Left forelimb (tissue), 1 donor: ENCODE data around the gene CAMK2D.
A peak's percentile ranks its signal among the peaks of the same experiment; 100 is the strongest.
"Not testable (repeated sequence)": the region's sequence is repeated elsewhere in the genome, so short reads cannot be mapped to it uniquely, and the experiment has no call there.

Experiments
- DNase-seq: peaks from one replicate; pipeline ENCODE4 v3.0.0-alpha.2; 2018; ENCODE audit warnings: low spot score

Gene CAMK2D

GRCh38 chr4:113730467-113731216 is 30.9 kb downstream of the CAMK2D start:
- no peak for DNase-seq

GRCh38 chr4:113727802-113728201 is 33.7 kb downstream of the CAMK2D start:
- no peak for DNase-seq

- DNase-seq, result no peak
Observed at GRCh38 chr4:113725963-113726362, 35.6 kb downstream of the CAMK2D start.

- no peak for DNase-seq
Observed at GRCh38 chr4:113718252-113718651, 43.3 kb downstream of the CAMK2D start.

- DNase-seq, result no peak
Observed at GRCh38 chr4:113711883-113712662, 49.5 kb downstream of the CAMK2D start.

- DNase-seq, result no peak
Observed at GRCh38 chr4:113708250-113708649, 53.3 kb downstream of the CAMK2D start.

- DNase-seq, result no peak
Observed at GRCh38 chr4:113707048-113707447, 54.5 kb downstream of the CAMK2D start.

GRCh38 chr4:113705097-113705496 is 56.4 kb downstream of the CAMK2D start:
- DNase-seq, result not testable (repeated sequence)

GRCh38 chr4:113702596-113702995 is 58.9 kb downstream of the CAMK2D start:
- not testable (repeated sequence) for DNase-seq

- DNase-seq, result no peak
Observed at GRCh38 chr4:113701169-113701568, 60.4 kb downstream of the CAMK2D start.

- DNase-seq, result no peak
Observed at GRCh38 chr4:113700602-113701150, 60.9 kb downstream of the CAMK2D start.

GRCh38 chr4:113699772-113700171 is 61.8 kb downstream of the CAMK2D start:
- DNase-seq, result no peak

- DNase-seq, result no peak
Observed at GRCh38 chr4:113697429-113697828, 64.1 kb downstream of the CAMK2D start.

- DNase-seq, result no peak
Observed at GRCh38 chr4:113695328-113696169, 66.0 kb downstream of the CAMK2D start.

GRCh38 chr4:113694008-113694407 is 67.5 kb downstream of the CAMK2D start:
- no peak for DNase-seq

- no peak for DNase-seq
Observed at GRCh38 chr4:113692809-113693411, 68.6 kb downstream of the CAMK2D start.

GRCh38 chr4:113691676-113692075 is 69.9 kb downstream of the CAMK2D start:
- no peak for DNase-seq

GRCh38 chr4:113689394-113689793 is 72.1 kb downstream of the CAMK2D start:
- no peak for DNase-seq

GRCh38 chr4:113687067-113687718 is 74.3 kb downstream of the CAMK2D start:
- no peak for DNase-seq

GRCh38 chr4:113685157-113685556 is 76.4 kb downstream of the CAMK2D start:
- DNase-seq, result not testable (repeated sequence)

GRCh38 chr4:113684534-113685091 is 76.9 kb downstream of the CAMK2D start:
- peak; percentile 67 for DNase-seq
